ENCODE results near the gene SPP2. TPM values are rescaled to one million over a fixed set of nuclear protein-coding genes. Genes with fewer than 3 reads are reported as not detected.

The SPP2 gene
- total RNA-seq, 1 experiment from 2014 or later = not detected

DNA sequence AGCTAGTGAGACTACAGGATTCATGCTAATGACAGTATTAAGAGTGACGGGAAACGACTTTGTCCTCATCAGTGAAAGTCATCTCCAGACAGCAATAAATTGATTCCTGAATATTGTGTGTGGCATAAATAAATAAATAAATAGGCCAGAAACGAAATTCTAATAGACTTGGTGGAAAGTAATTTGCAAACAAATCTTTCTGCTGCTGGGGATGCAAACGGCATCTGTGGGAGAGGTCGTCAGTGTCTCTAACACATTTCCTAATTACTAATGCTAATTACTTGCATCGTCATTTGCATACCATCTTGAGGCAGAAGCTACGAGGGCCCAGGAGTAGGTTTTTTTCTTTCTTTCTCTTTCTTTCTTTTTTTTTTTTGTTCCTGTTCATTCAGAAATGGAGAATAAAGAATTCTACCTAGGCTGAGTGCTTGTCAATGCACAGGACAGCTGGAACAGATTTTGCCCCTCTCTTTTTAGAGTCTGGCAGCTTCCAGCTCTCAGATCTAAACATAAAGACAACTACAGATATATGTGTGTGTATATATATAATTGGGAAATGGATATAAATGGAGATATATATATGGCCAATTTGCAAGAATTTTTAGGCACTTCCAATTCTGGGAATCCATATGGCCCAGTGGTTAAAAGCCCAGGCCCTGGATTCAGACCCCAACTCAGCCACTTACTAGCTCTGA is 75.1 kb downstream of the SPP2 start:
- H3K9me3 Mint-ChIP-seq (ENCODE audit: unreplicated experiment) = no peaks in the 10 kb centered on the region
- CTCF ChIA-PET = interaction anchor here (1.7 kb wide), 1 partner anchor 10 kb away, joined by 4 read pairs; no protein-coding TSS in a partner anchor
- H3K27ac Mint-ChIP-seq (ENCODE audit: low read depth, unreplicated experiment) = no peak overlapping the region
- H3K27me3 Mint-ChIP-seq (ENCODE audit: insufficient read depth, unreplicated experiment) = no peaks in the 10 kb centered on the region
- H3K36me3 Mint-ChIP-seq (ENCODE audit: insufficient read depth, unreplicated experiment) = no peaks in the 10 kb centered on the region
- H3K4me1 Mint-ChIP-seq (ENCODE audit: insufficient read depth, unreplicated experiment) = no peaks in the 10 kb centered on the region
- no TSS peak for BruUV-seq (replicated peaks)
- intact Hi-C loops (cut with micrococcal nuclease) = no loop called here
- no peak for TF ChIP-seq CTCF (IDR thresholded peaks at IDR 0.05; ENCODE audit: unreplicated experiment)
- no peak for DNase-seq (ENCODE audit: unreplicated experiment)
- no peak overlapping the region for H3K4me3 Mint-ChIP-seq (ENCODE audit: unreplicated experiment)
- POLR2A ChIA-PET = interaction anchor here (0.7 to 1.2 kb wide), 2 partner anchors 12 to 14 kb away, joined by 3 read pairs; no protein-coding TSS in a partner anchor

DNA sequence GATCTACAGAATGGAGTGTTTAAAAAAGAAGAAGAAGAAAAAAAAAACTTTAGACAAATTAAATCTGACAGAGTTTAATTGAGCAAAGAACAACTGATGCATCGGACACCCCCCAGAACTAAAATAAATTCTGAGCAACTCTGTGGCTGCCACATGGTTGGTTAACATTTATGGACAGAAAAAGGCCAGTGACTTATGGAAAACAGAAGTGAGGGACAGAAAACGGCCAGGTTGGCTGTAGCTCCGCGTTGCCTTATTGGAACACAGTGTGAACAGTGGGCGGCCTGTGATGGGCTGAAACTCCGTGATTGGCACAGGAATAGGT is 75.6 kb downstream of the SPP2 start:
- no peaks in the 10 kb centered on the region for H3K36me3 Mint-ChIP-seq (ENCODE audit: insufficient read depth, unreplicated experiment)

More for the DNA sequence above, 75.6 kb downstream of the SPP2 start:
- Mint-ChIP-seq H3K4me3 (ENCODE audit: unreplicated experiment) (no peak overlapping the region), H3K27ac (ENCODE audit: low read depth, unreplicated experiment) (no peak overlapping the region), H3K4me1 (ENCODE audit: insufficient read depth, unreplicated experiment) (no peaks in the 10 kb centered on the region), H3K27me3 (ENCODE audit: insufficient read depth, unreplicated experiment) (no peaks in the 10 kb centered on the region), H3K9me3 (ENCODE audit: unreplicated experiment) (no peaks in the 10 kb centered on the region)
- intact Hi-C loops (cut with micrococcal nuclease) = no loop called here
- TF ChIP-seq CTCF (IDR thresholded peaks at IDR 0.05; ENCODE audit: unreplicated experiment) = no peak
- BruUV-seq (replicated peaks) = no TSS peak
- DNase-seq (ENCODE audit: unreplicated experiment) = no peak
- ChIA-PET POLR2A (interaction anchor here (0.7 to 1.2 kb wide), 2 partner anchors 12 to 14 kb away, joined by 3 read pairs; no protein-coding TSS in a partner anchor), CTCF (interaction anchor here (1.7 kb wide), 1 partner anchor 9 kb away, joined by 4 read pairs; no protein-coding TSS in a partner anchor)

Other genes with a start within 250 kb of the SPP2 start
- gene HJURP, start 196.2 kb upstream of the SPP2 start, total RNA-seq (2022) = 12.7 and 29.3 TPM in 2 replicates
- gene TRPM8, start 133.3 kb upstream of the SPP2 start, total RNA-seq (2022) = not detected in 2 replicates

Measured in MCF 10A (cell line).